ENCODE data around the gene NME9.

The NME9 gene

GRCh38 chr3:138270245-138270644 is 59.4 kb downstream of the NME9 start:
- no peak for DNase-seq

GRCh38 chr3:138267083-138267482 is 62.6 kb downstream of the NME9 start:
- DNase-seq, result no peak

GRCh38 chr3:138265745-138266144 is 63.9 kb downstream of the NME9 start:
- no peak for DNase-seq

GRCh38 chr3:138263104-138263503 is 66.5 kb downstream of the NME9 start:
- no peak for DNase-seq

GRCh38 chr3:138260611-138261010 is 69.0 kb downstream of the NME9 start:
- no peak for DNase-seq

- no peak for DNase-seq
These were observed 70.5 kb downstream of the NME9 start for GRCh38 chr3:138259126-138259525.

GRCh38 chr3:138257986-138258385 is 71.7 kb downstream of the NME9 start:
- no peak for DNase-seq

GRCh38 chr3:138256022-138256421 is 73.6 kb downstream of the NME9 start:
- DNase-seq, result no peak

- DNase-seq, result no peak
These were observed 75.4 kb downstream of the NME9 start for GRCh38 chr3:138254216-138254615.

- DNase-seq, result no peak
These were observed 76.0 kb downstream of the NME9 start for GRCh38 chr3:138253609-138254008.

Measured in NCI-H1092 treated with DMSO at 0.1 percent for 48 hours (cell line).